HepG2 (cell line): ENCODE data around the gene PXK. TPM values are rescaled to one million over a fixed set of nuclear protein-coding genes. Genes with fewer than 3 reads are reported as not detected.

Experiments
- ATM ChIP-seq: fragments of 450-650 bp; IDR thresholded peaks from 2 replicates; pipeline ENCODE4 v1.7.1; 2017; ENCODE audit warnings: mild to moderate bottlenecking, borderline replicate concordance
- BORCS8-MEF2B ChIP-seq: sonication (generic); formaldehyde crosslinking; IDR thresholded peaks from 2 replicates; pipeline ENCODE4 v1.8.0; 2022; ENCODE audit warnings: mild to moderate bottlenecking, missing genetic modification reagents
- GATA4 ChIP-seq: sonication (generic); IDR thresholded peaks from 2 replicates; pipeline ENCODE4 v1.6.1; 2016; ENCODE audit warnings: antibody characterized with exemption, low read depth, borderline replicate concordance
- IRX3 ChIP-seq: sonication (generic); formaldehyde crosslinking; IDR thresholded peaks from 2 replicates; pipeline ENCODE4 v1.8.1; 2023; ENCODE audit warnings: mild to moderate bottlenecking, low read depth, missing genetic modification reagents, borderline replicate concordance
- MAFF ChIP-seq: IDR thresholded peaks from 2 replicates; pipeline ENCODE4 v1.6.1; 2011; ENCODE audit warnings: low read depth, low read length, improper control_type of control experiment
- NCOR1 ChIP-seq: fragments of 200-600 bp; sonication (generic); IDR thresholded peaks from 2 replicates; pipeline ENCODE4 v1.7.0; 2017; ENCODE audit warnings: antibody characterized with exemption, low read length, borderline replicate concordance
- ONECUT2 ChIP-seq: sonication (generic); formaldehyde crosslinking; IDR thresholded peaks from 2 replicates; pipeline ENCODE4 v1.4.0; 2020; ENCODE audit warnings: missing genetic modification reagents
- PITX1 ChIP-seq: sonication (generic); formaldehyde crosslinking; IDR thresholded peaks from 2 replicates; pipeline ENCODE4 v1.5.1; 2020; ENCODE audit warnings: mild to moderate bottlenecking, missing genetic modification reagents
- POLR2AphosphoS5 ChIP-seq: IDR thresholded peaks from 2 replicates; pipeline ENCODE4 v1.6.1; 2012; ENCODE audit warnings: low read depth, low read length
- RAD21 ChIP-seq: fragments of 450-650 bp; formaldehyde crosslinking; IDR thresholded peaks from 2 replicates; pipeline ENCODE4 v1.5.0; 2020; ENCODE audit warnings: mild to moderate bottlenecking
- SNRNP70 ChIP-seq: fragments of 200-400 bp; formaldehyde crosslinking; IDR thresholded peaks from 2 replicates; pipeline ENCODE4 v1.6.1; 2017; ENCODE audit warnings: mild to moderate bottlenecking, low read depth, low read length, moderate library complexity
- YEATS2 ChIP-seq: sonication (generic); formaldehyde crosslinking; IDR thresholded peaks from 2 replicates; pipeline ENCODE4 v1.4.0; 2020; ENCODE audit warnings: missing genetic modification reagents, borderline replicate concordance
- ZBTB7B ChIP-seq: sonication (generic); formaldehyde crosslinking; IDR thresholded peaks from 2 replicates; pipeline ENCODE4 v1.4.0; 2020; ENCODE audit warnings: missing genetic modification reagents
- ZNF335 ChIP-seq: sonication (generic); formaldehyde crosslinking; IDR thresholded peaks from 2 replicates; pipeline ENCODE4 v1.4.0; 2020; ENCODE audit warnings: missing genetic modification reagents
- ZNF572 ChIP-seq: sonication (generic); formaldehyde crosslinking; IDR thresholded peaks from 2 replicates; pipeline ENCODE4 v1.5.1; 2020; ENCODE audit warnings: mild to moderate bottlenecking, missing genetic modification reagents
- polyA plus RNA-seq, 8 experiments: library from polyadenylated mRNA; depleted of rRNA in 3 of 8; stranded (reverse) in 7 of 8; unstranded in 1 of 8; fragments of >200 nt; fragmentation: Illumina TruSeq in 4 of 8; extraction: Trizol in 4 of 8; gene quantifications; 2 replicates each; pipeline versions ENCODE4 v1.2.1 to v1.2.3, GENCODE V29; 2011 to 2016; ENCODE audit warnings: low read depth in 4 of 8, missing spikeins in 1 of 8, mixed read lengths in 1 of 8; ENCODE audit not compliant: insufficient read depth in 1 of 8
- total RNA-seq, 5 experiments: library from RNA; depleted of rRNA; stranded (reverse); fragments of >200 nt; fragmentation: Illumina TruSeq; extraction: Trizol; gene quantifications; 2 replicates each; pipeline ENCODE4 v1.2.3, GENCODE V29; 2016; ENCODE audit warnings: low read depth in 1 of 5
- TF ChIP-seq, protein P1 (sequence below): sonication (generic); formaldehyde crosslinking; IDR thresholded peaks from 2 replicates; pipeline ENCODE4 v1.5.0; 2020; ENCODE audit warnings: missing genetic modification reagents
- TF ChIP-seq, protein P2 (sequence below): IDR thresholded peaks from 2 replicates; pipeline ENCODE4 v1.6.1; 2016; ENCODE audit warnings: low read depth, borderline replicate concordance
- TF ChIP-seq, protein P3 (sequence below): IDR thresholded peaks from 2 replicates; pipeline ENCODE4 v1.6.1; 2016; ENCODE audit warnings: low read depth, control low read depth
- TF ChIP-seq, protein P4 (sequence below), 2 experiments: sonication (generic) in 1 of 2; formaldehyde crosslinking in 1 of 2; IDR thresholded peaks; 2 replicates each; pipeline versions ENCODE4 v1.4.0 to v1.6.1; 2016 to 2020; ENCODE audit warnings: borderline replicate concordance in 1 of 2, low read depth in 1 of 2, mild to moderate bottlenecking in 1 of 2, missing genetic modification reagents in 1 of 2
- TF ChIP-seq, protein P5 (sequence below): sonication (generic); formaldehyde crosslinking; IDR thresholded peaks from 2 replicates; pipeline ENCODE4 v1.8.1; 2023; ENCODE audit warnings: mild to moderate bottlenecking, missing genetic modification reagents

The PXK gene
- total and polyA plus RNA-seq, 2 of the 13 experiments (the other 11 are each of a cell fraction or from before 2014, with no cell fraction given), result 6.4 to 18.6 TPM

DNA sequence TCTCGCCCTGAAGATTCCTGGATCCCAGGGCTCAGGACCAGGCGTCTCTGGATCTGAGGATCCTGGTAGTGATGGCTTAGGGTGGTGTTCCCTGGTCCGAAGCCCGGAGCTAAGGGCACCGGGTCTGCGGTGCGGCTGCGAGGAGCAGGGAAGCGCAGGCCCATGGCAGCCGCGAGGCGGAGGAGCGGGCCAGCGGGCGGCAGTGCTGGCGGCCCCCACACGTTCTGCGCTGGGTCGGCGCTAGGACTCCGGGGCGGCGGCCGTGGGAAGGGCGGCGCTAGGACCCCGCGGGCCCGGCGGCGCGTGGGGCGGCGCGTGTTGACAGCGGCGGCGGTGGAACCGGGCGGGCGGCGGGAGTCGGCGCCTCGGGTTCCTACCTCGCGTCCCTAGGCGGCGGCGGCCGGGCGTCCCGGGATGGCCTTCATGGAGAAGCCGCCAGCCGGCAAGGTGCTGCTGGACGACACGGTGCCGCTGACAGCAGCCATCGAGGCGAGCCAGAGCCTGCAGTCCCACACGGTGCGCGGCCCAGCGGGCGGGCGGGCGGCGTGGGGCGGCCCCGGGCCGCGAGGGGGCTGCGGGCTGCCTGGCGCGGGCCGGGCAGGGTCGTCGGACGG lies at the start of gene PXK (continued):
- TF ChIP-seq, protein P1, sequence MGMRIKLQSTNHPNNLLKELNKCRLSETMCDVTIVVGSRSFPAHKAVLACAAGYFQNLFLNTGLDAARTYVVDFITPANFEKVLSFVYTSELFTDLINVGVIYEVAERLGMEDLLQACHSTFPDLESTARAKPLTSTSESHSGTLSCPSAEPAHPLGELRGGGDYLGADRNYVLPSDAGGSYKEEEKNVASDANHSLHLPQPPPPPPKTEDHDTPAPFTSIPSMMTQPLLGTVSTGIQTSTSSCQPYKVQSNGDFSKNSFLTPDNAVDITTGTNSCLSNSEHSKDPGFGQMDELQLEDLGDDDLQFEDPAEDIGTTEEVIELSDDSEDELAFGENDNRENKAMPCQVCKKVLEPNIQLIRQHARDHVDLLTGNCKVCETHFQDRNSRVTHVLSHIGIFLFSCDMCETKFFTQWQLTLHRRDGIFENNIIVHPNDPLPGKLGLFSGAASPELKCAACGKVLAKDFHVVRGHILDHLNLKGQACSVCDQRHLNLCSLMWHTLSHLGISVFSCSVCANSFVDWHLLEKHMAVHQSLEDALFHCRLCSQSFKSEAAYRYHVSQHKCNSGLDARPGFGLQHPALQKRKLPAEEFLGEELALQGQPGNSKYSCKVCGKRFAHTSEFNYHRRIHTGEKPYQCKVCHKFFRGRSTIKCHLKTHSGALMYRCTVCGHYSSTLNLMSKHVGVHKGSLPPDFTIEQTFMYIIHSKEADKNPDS (CRISPR knock-in tag), result no peak; the same call in 1 of the 2 replicates
- TF ChIP-seq, protein P2, sequence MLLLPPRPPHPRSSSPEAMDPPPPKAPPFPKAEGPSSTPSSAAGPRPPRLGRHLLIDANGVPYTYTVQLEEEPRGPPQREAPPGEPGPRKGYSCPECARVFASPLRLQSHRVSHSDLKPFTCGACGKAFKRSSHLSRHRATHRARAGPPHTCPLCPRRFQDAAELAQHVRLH (CRISPR knock-in tag), result no peak
- TF ChIP-seq SNRNP70, result no peak
- TF ChIP-seq ZBTB7B (CRISPR knock-in tag), result peak; percentile 50; the same call in 1 of the 2 replicates
- TF ChIP-seq, protein P3, sequence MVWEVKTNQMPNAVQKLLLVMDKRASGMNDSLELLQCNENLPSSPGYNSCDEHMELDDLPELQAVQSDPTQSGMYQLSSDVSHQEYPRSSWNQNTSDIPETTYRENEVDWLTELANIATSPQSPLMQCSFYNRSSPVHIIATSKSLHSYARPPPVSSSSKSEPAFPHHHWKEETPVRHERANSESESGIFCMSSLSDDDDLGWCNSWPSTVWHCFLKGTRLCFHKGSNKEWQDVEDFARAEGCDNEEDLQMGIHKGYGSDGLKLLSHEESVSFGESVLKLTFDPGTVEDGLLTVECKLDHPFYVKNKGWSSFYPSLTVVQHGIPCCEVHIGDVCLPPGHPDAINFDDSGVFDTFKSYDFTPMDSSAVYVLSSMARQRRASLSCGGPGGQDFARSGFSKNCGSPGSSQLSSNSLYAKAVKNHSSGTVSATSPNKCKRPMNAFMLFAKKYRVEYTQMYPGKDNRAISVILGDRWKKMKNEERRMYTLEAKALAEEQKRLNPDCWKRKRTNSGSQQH, result 0 out of 2 replicates have a peak, but pooled peaks have one; percentile 33
- no peak for TF ChIP-seq MAFF
- TF ChIP-seq PITX1 (CRISPR knock-in tag), result no peak
- peak; percentile 70 for TF ChIP-seq RAD21
- no peak for TF ChIP-seq ZNF572 (CRISPR knock-in tag)
- no peak for TF ChIP-seq ATM
- no peak for TF ChIP-seq POLR2AphosphoS5
- no peak for TF ChIP-seq NCOR1
- no peak for TF ChIP-seq GATA4
- TF ChIP-seq, protein P4, sequence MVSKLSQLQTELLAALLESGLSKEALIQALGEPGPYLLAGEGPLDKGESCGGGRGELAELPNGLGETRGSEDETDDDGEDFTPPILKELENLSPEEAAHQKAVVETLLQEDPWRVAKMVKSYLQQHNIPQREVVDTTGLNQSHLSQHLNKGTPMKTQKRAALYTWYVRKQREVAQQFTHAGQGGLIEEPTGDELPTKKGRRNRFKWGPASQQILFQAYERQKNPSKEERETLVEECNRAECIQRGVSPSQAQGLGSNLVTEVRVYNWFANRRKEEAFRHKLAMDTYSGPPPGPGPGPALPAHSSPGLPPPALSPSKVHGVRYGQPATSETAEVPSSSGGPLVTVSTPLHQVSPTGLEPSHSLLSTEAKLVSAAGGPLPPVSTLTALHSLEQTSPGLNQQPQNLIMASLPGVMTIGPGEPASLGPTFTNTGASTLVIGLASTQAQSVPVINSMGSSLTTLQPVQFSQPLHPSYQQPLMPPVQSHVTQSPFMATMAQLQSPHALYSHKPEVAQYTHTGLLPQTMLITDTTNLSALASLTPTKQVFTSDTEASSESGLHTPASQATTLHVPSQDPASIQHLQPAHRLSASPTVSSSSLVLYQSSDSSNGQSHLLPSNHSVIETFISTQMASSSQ (IDR thresholded peaks at IDR 0.05; ENCODE audit: low read depth), result no peak
- TF ChIP-seq, protein P4 (CRISPR knock-in tag; IDR thresholded peaks at IDR 0.05; ENCODE audit: borderline replicate concordance), result 0 out of 2 replicates have a peak, but pooled peaks have one; percentile 29
- peak; percentile 57; the same call in 1 of the 2 replicates for TF ChIP-seq IRX3 (CRISPR knock-in tag)
- TF ChIP-seq BORCS8-MEF2B, result peak; percentile 63; the same call in 1 of the 2 replicates
- TF ChIP-seq ZNF335 (CRISPR knock-in tag), result no peak
- TF ChIP-seq YEATS2 (CRISPR knock-in tag), result no peak
- TF ChIP-seq, protein P5, sequence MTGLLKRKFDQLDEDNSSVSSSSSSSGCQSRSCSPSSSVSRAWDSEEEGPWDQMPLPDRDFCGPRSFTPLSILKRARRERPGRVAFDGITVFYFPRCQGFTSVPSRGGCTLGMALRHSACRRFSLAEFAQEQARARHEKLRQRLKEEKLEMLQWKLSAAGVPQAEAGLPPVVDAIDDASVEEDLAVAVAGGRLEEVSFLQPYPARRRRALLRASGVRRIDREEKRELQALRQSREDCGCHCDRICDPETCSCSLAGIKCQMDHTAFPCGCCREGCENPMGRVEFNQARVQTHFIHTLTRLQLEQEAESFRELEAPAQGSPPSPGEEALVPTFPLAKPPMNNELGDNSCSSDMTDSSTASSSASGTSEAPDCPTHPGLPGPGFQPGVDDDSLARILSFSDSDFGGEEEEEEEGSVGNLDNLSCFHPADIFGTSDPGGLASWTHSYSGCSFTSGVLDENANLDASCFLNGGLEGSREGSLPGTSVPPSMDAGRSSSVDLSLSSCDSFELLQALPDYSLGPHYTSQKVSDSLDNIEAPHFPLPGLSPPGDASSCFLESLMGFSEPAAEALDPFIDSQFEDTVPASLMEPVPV (CRISPR knock-in tag), result no peak
- no peak for TF ChIP-seq ONECUT2 (CRISPR knock-in tag)
